Adrenal gland (tissue), 5 donors: ENCODE data around the gene ZBTB7B.

Experiments
- POLR2A ChIP-seq, 2 donors: fragments of 450-650 bp; IDR thresholded peaks; one replicate each; pipeline ENCODE4 v1.6.1; 2017; ENCODE audit warnings: antibody characterized with exemption in 2 of 2, mild to moderate bottlenecking in 2 of 2, moderate library complexity in 1 of 2
- TF ChIP-seq, protein P1 (sequence below), 6 experiments: fragments of 450-650 bp in 4 of 6; fragments of 200-600 bp in 2 of 6; sonication (generic) in 1 of 6; IDR thresholded peaks; 1 replicate in 5 of 6; 2 replicates in 1 of 6; pipeline versions ENCODE4 v1.5.1 to v1.8.0; 2016 to 2021; ENCODE audit warnings: antibody characterized with exemption in 6 of 6, mild to moderate bottlenecking in 2 of 6, moderate library complexity in 1 of 6
- donor health status: DM: no; HTN: no; CAD: no.

DNA sequence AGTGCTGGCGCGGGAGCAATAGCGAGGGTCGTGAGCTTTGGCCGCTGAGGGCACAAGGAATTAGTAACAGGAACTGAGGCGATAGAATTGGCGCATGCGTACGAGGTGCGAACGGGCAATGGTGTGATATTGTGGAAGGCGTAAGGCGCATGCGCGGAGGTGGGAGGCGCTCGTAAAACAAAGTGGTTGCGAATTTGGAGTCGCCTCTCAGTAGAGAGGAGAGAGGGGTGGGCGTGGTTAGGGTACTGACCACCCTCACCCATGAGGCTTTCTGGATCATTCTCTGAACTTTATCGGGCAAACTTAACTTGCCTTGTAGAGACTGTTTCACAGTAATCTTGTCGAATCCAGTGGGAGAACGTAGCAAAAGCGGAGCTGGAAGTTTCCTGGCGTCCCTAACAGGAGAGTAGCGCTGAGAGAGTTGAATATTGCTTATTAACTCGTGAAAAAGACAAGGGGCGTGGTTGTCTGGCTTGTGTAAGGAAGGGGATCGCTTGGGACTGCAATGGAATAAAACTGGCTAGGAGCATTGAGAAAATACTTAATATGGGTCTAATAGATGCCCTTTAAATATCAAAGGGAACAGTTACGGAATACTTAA is 27.7 kb upstream of the ZBTB7B start:
- TF ChIP-seq, protein P1, sequence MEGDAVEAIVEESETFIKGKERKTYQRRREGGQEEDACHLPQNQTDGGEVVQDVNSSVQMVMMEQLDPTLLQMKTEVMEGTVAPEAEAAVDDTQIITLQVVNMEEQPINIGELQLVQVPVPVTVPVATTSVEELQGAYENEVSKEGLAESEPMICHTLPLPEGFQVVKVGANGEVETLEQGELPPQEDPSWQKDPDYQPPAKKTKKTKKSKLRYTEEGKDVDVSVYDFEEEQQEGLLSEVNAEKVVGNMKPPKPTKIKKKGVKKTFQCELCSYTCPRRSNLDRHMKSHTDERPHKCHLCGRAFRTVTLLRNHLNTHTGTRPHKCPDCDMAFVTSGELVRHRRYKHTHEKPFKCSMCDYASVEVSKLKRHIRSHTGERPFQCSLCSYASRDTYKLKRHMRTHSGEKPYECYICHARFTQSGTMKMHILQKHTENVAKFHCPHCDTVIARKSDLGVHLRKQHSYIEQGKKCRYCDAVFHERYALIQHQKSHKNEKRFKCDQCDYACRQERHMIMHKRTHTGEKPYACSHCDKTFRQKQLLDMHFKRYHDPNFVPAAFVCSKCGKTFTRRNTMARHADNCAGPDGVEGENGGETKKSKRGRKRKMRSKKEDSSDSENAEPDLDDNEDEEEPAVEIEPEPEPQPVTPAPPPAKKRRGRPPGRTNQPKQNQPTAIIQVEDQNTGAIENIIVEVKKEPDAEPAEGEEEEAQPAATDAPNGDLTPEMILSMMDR (IDR thresholded peaks at IDR 0.05), result no peak
- peak; percentile 46 to 94 for TF ChIP-seq POLR2A (IDR thresholded peaks at IDR 0.05)
